Spleen (tissue), 7 donors: ENCODE measurements around the gene SCN9A.

ENCODE experiments used
- POLR2AphosphoS5 ChIP-seq, 3 donors: sonication (generic); formaldehyde crosslinking; IDR thresholded peaks; one replicate each; pipeline ENCODE4 v1.5.1; 2017; ENCODE audit warnings: antibody characterized with exemption in 3 of 3
- TF ChIP-seq, protein P1 (sequence below), 11 experiments: fragments of 200-600 bp in 7 of 11; fragments of 450-650 bp in 4 of 11; sonication (generic) in 4 of 11; IDR thresholded peaks in 8 of 11; conservative IDR thresholded peaks in 3 of 11; 1 replicate in 7 of 11; 2 replicates in 4 of 11; pipeline versions ENCODE4 v1.4.0 to v1.8.0; 2016 to 2021; ENCODE audit warnings: antibody characterized with exemption in 11 of 11, inconsistent platforms in 4 of 11, mild to moderate bottlenecking in 1 of 11
- donor health status: DM: no; HTN: no; CAD: no; lungs with moderate emphysema.
- donor health status: DM: no; HTN: no; CAD: no.
- donor health status: DM: no; HTN: no; CAD: no.

DNA sequence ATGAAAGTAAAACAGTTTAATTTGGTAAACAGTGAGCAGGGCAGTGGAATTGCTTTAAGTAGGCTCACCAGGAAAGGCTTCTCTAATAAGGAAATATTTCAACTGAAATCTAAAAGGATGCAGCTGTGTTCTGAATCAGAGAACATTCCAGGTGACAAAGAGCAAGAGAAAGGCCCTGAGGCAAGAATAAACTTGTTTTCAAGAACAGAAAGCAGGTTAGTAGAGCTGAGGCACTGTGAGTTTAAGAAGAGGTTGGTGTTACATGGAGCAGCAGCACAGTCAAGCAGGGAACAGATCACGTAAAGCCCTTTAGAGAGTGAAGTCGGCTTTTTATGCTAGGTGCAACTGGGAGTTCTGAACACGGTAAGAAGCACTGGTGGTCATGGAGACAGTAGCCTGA lies 191.0 kb downstream of the SCN9A start:
- no peak for TF ChIP-seq POLR2AphosphoS5 (IDR thresholded peaks at IDR 0.05)
- TF ChIP-seq, protein P1, sequence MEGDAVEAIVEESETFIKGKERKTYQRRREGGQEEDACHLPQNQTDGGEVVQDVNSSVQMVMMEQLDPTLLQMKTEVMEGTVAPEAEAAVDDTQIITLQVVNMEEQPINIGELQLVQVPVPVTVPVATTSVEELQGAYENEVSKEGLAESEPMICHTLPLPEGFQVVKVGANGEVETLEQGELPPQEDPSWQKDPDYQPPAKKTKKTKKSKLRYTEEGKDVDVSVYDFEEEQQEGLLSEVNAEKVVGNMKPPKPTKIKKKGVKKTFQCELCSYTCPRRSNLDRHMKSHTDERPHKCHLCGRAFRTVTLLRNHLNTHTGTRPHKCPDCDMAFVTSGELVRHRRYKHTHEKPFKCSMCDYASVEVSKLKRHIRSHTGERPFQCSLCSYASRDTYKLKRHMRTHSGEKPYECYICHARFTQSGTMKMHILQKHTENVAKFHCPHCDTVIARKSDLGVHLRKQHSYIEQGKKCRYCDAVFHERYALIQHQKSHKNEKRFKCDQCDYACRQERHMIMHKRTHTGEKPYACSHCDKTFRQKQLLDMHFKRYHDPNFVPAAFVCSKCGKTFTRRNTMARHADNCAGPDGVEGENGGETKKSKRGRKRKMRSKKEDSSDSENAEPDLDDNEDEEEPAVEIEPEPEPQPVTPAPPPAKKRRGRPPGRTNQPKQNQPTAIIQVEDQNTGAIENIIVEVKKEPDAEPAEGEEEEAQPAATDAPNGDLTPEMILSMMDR (IDR thresholded peaks at IDR 0.05 in 8 of 11, conservative IDR thresholded peaks at IDR 0.05 in 3 of 11) = no peak
